ENCODE measurements around the gene DNM1. TPM values are rescaled to one million over a fixed set of nuclear protein-coding genes. Genes with fewer than 3 reads are reported as not detected.

DNM1 gene
- total RNA-seq, 2 experiments from 2014 or later: 0.36 to 0.59 TPM

GRCh38 chr9:128304136-128304970 lies 101.2 kb downstream of the DNM1 start:
- DNase-seq (no peak), ATAC-seq (no peak)
- Mint-ChIP-seq H3K27ac (peak overlapping the region; percentile 50), H3K4me1 (ENCODE audit: low read depth) (no peaks in the 10 kb centered on the region), H3K27me3 (no peaks in the 10 kb centered on the region), H3K9me3 (no peaks in the 10 kb centered on the region), H3K4me3 (no peak overlapping the region), H3K36me3 (ENCODE audit: low read depth) (peaks cover 4% of the 10 kb centered on the region)
- TF ChIP-seq, protein P1, sequence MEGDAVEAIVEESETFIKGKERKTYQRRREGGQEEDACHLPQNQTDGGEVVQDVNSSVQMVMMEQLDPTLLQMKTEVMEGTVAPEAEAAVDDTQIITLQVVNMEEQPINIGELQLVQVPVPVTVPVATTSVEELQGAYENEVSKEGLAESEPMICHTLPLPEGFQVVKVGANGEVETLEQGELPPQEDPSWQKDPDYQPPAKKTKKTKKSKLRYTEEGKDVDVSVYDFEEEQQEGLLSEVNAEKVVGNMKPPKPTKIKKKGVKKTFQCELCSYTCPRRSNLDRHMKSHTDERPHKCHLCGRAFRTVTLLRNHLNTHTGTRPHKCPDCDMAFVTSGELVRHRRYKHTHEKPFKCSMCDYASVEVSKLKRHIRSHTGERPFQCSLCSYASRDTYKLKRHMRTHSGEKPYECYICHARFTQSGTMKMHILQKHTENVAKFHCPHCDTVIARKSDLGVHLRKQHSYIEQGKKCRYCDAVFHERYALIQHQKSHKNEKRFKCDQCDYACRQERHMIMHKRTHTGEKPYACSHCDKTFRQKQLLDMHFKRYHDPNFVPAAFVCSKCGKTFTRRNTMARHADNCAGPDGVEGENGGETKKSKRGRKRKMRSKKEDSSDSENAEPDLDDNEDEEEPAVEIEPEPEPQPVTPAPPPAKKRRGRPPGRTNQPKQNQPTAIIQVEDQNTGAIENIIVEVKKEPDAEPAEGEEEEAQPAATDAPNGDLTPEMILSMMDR (IDR thresholded peaks at IDR 0.05): no peak
- intact Hi-C loops (cut with micrococcal nuclease): no loop called here
- ChIA-PET CTCF (interaction anchor here (1.7 to 3.1 kb wide), 2 partner anchors 8 to 37 kb away, joined by 6 to 14 read pairs; no protein-coding TSS in a partner anchor), POLR2A (interaction anchor here (0.8 to 1.0 kb wide), 2 partner anchors 114 to 380 kb away, joined by 3 read pairs; no protein-coding TSS in a partner anchor)

Small RNAs within 50 kb of the gene (microRNA-seq; reads per million reads assigned to microRNA genes)
- 9.1 reads per million, percentile 32 among the genes with 10 or more reads in this experiment for gene MIR199B (ENCODE audit: borderline microRNAs expressed, borderline replicate concordance)
- gene MIR3154 (ENCODE audit: borderline microRNAs expressed, borderline replicate concordance): not detected

Other genes with a start within 250 kb of the DNM1 start
- gene EEIG1, start 222.4 kb upstream of the DNM1 start, total RNA-seq: 10 to 100 TPM; 79.7 to 81.5 TPM
- gene NAIF1, start 136.1 kb upstream of the DNM1 start, total RNA-seq: 10 to 100 TPM in 1 of 2 experiments, 1 to 10 TPM in 1; 8.4 to 11.8 TPM
- 10 to 100 TPM; 12.9 to 14.6 TPM for gene SLC25A25, start 135.1 kb upstream of the DNM1 start, total RNA-seq
- gene PTGES2, start 75.7 kb upstream of the DNM1 start, total RNA-seq: 10 to 100 TPM; 40.8 to 49.5 TPM
- not detected for gene LCN2, start 53.9 kb upstream of the DNM1 start, total RNA-seq
- 100 to 1,000 TPM; 127 to 132 TPM for gene BBLN, start 43.1 kb upstream of the DNM1 start, total RNA-seq
- 10 to 100 TPM; 75.7 to 77.1 TPM for gene CIZ1, start 11.8 kb upstream of the DNM1 start, total RNA-seq
- gene GOLGA2, start 72.6 kb downstream of the DNM1 start, total RNA-seq: 10 to 100 TPM; 29.8 to 34.6 TPM
- gene SWI5, start 72.9 kb downstream of the DNM1 start, total RNA-seq: 10 to 100 TPM; 12.4 to 13.3 TPM
- gene TRUB2, start 119.1 kb downstream of the DNM1 start, total RNA-seq: 10 to 100 TPM; 29.7 to 30.1 TPM
- gene COQ4, start 119.5 kb downstream of the DNM1 start, total RNA-seq: 10 to 100 TPM; 31.9 to 33.5 TPM
- 10 to 100 TPM; 10.5 to 11.2 TPM for gene SLC27A4, start 137.1 kb downstream of the DNM1 start, total RNA-seq
- 10 to 100 TPM; 56.3 to 60.2 TPM for gene URM1, start 168.0 kb downstream of the DNM1 start, total RNA-seq
- gene CERCAM, start 217.5 kb downstream of the DNM1 start, total RNA-seq: 1 to 10 TPM; 3.3 to 3.5 TPM

All from activated CD8-positive, alpha-beta T cell treated with anti-CD3 and anti-CD28 coated beads for 36 hours (primary cell).